IMR-90 (cell line): ENCODE results near the gene ELOVL5. TPM values are rescaled to one million over a fixed set of nuclear protein-coding genes. Genes with fewer than 3 reads are reported as not detected.

ENCODE experiments used
- ATAC-seq: fragments of 200-7000 bp; cut with Tn5 transposase; 2 replicates; pipeline ENCODE4 v1.9.1; 2020; ENCODE audit warnings: low read depth, mild to moderate bottlenecking, moderate library complexity
- BruUV-seq: library from RNA; stranded (reverse); fragments of 400-500 nt; replicated peaks from 2 replicates; lab custom pipeline; 2021; lab: Mats Ljungman, UMichigan
- CTCF ChIA-PET: fragments of 300-600 bp; formaldehyde crosslinking; extraction: SDS; loops from one replicate; lab custom pipeline; 2021; ENCODE audit warnings: antibody characterized with exemption; lab: Yijun Ruan, JAX
- POLR2A ChIA-PET: fragments of 300-600 bp; sonication (Branson Sonifier 250); formaldehyde crosslinking; loops from one replicate; lab custom pipeline; 2022; ENCODE audit warnings: antibody characterized with exemption; ENCODE audit not compliant: unreplicated experiment; lab: Charles Lee
- DNase-seq: peaks from one replicate; pipeline ENCODE4 v3.0.0; 2013
- H2AFZ ChIP-seq: replicated peaks from 2 replicates; pipeline ENCODE3; 2013; ENCODE audit warnings: low read length, mild to moderate bottlenecking; ENCODE audit not compliant: poor library complexity
- H2AK5ac ChIP-seq: 2 replicates; pipeline ENCODE4 v1.6.1; 2013; ENCODE audit warnings: low read depth, low read length, inconsistent platforms
- H2AK9ac ChIP-seq: replicated peaks from 2 replicates; pipeline ENCODE3; 2013; ENCODE audit warnings: mild to moderate bottlenecking, low read depth, low read length, moderate library complexity; ENCODE audit not compliant: poor library complexity
- H2BK120ac ChIP-seq: 2 replicates; pipeline ENCODE4 v1.6.1; 2013; ENCODE audit warnings: low read depth, low read length, inconsistent platforms
- H2BK15ac ChIP-seq: 3 replicates; pipeline ENCODE4 v1.6.1; 2013; ENCODE audit warnings: low read depth, low read length, inconsistent platforms
- H2BK20ac ChIP-seq: 2 replicates; pipeline ENCODE4 v1.6.1; 2013; ENCODE audit warnings: low read depth, mild to moderate bottlenecking, inconsistent platforms, low read length, moderate library complexity
- H2BK5ac ChIP-seq: 2 replicates; pipeline ENCODE4 v1.6.1; 2013; ENCODE audit warnings: mild to moderate bottlenecking, low read depth, low read length, inconsistent platforms; ENCODE audit not compliant: poor library complexity, severe bottlenecking
- H3K14ac ChIP-seq: replicated peaks from 2 replicates; pipeline ENCODE4 v1.6.1; 2013; ENCODE audit warnings: low read depth, low read length, inconsistent platforms
- H3K18ac ChIP-seq: 2 replicates; pipeline ENCODE4 v1.6.1; 2013; ENCODE audit warnings: low read depth, low read length, control low read depth
- H3K23ac ChIP-seq: 2 replicates; pipeline ENCODE4 v1.6.1; 2013; ENCODE audit warnings: low read depth, low read length, inconsistent platforms
- H3K27ac ChIP-seq: 2 replicates; pipeline ENCODE4 v1.5.1; 2013; ENCODE audit warnings: mild to moderate bottlenecking, control low read depth, low read length; ENCODE audit not compliant: insufficient read depth
- H3K27me3 ChIP-seq: 2 replicates; pipeline ENCODE4 v1.6.1; 2013; ENCODE audit warnings: low read length; ENCODE audit not compliant: control insufficient read depth, insufficient read depth
- H3K36me3 ChIP-seq: 2 replicates; pipeline ENCODE4 v1.6.1; 2013; ENCODE audit warnings: low read length, mixed read lengths; ENCODE audit not compliant: control insufficient read depth, insufficient read depth
- H3K4ac ChIP-seq: 2 replicates; pipeline ENCODE4 v1.6.1; 2013; ENCODE audit warnings: low read depth, low read length, inconsistent platforms
- H3K4me1 ChIP-seq: 2 replicates; pipeline ENCODE4 v1.6.1; 2013; ENCODE audit warnings: low read length, mixed read lengths; ENCODE audit not compliant: control insufficient read depth, insufficient read depth
- H3K4me2 ChIP-seq: 2 replicates; pipeline ENCODE4 v1.6.1; 2013; ENCODE audit warnings: low read depth, mild to moderate bottlenecking, control low read depth, low read length, moderate library complexity
- H3K4me3 ChIP-seq: 2 replicates; pipeline ENCODE4 v1.5.1; 2013; ENCODE audit warnings: low read depth, mild to moderate bottlenecking, control low read depth, low read length, moderate library complexity; ENCODE audit not compliant: insufficient read depth
- H3K56ac ChIP-seq: 2 replicates; pipeline ENCODE4 v1.6.1; 2013; ENCODE audit warnings: low read length, inconsistent platforms; ENCODE audit not compliant: insufficient read depth; ENCODE audit errors: extremely low read depth
- H3K79me1 ChIP-seq, 2 experiments: 2 replicates each; pipeline ENCODE4 v1.6.1; 2013; ENCODE audit warnings: low read length in 2 of 2, inconsistent platforms in 1 of 2, low read depth in 1 of 2
- H3K9ac ChIP-seq: 2 replicates; pipeline ENCODE4 v1.6.1; 2013; ENCODE audit warnings: low read depth, low read length, control low read depth
- H3K9me1 ChIP-seq: 2 replicates; pipeline ENCODE4 v1.6.1; 2013; ENCODE audit warnings: low read length, inconsistent platforms; ENCODE audit not compliant: insufficient read depth
- H3K9me3 ChIP-seq: 2 replicates; pipeline ENCODE4 v1.6.1; 2013; ENCODE audit warnings: low read length; ENCODE audit not compliant: control insufficient read depth, insufficient read depth
- H4K20me1 ChIP-seq: 2 replicates; pipeline ENCODE4 v1.6.1; 2013; ENCODE audit warnings: low read length, inconsistent platforms; ENCODE audit not compliant: insufficient read depth
- H4K5ac ChIP-seq: 2 replicates; pipeline ENCODE4 v1.6.1; 2013; ENCODE audit warnings: mild to moderate bottlenecking, low read depth, low read length, control low read depth
- H4K8ac ChIP-seq, 2 experiments: 2 replicates each; pipeline ENCODE4 v1.6.1; 2013; ENCODE audit warnings: low read depth in 2 of 2, low read length in 2 of 2, control low read depth in 1 of 2, inconsistent platforms in 1 of 2
- H4K91ac ChIP-seq: 2 replicates; pipeline ENCODE4 v1.6.1; 2013; ENCODE audit warnings: low read depth, low read length, inconsistent platforms; ENCODE audit not compliant: insufficient read depth
- CEBPB ChIP-seq: IDR thresholded peaks from 2 replicates; pipeline ENCODE4 v1.6.1; 2012; ENCODE audit warnings: low read depth, low read length, improper control_type of control experiment
- POLR2A ChIP-seq: IDR thresholded peaks from 2 replicates; pipeline ENCODE4 v1.6.1; 2012; ENCODE audit warnings: mild to moderate bottlenecking, low read depth, low read length
- WGBS, 2 experiments: methylation state at CpG; one replicate each; pipeline versions ENCODE4 v1.1.5 to v1.1.7; 2013; ENCODE audit warnings: missing lambda C conversion rate in 2 of 2; ENCODE audit not compliant: insufficient read length in 1 of 2; ENCODE audit errors: extremely low coverage in 2 of 2; 5-methylcytosine and 5-hydroxymethylcytosine counted together
- dilution Hi-C: fragments of 300-500 bp; cut with HindIII; formaldehyde crosslinking; loops from one replicate; pipeline ENCODE4 v1.14.3; 2018; ENCODE audit warnings: low sequenced_read_pairs; ENCODE audit not compliant: unreplicated experiment
- in situ Hi-C: fragments of 300-500 bp; cut with MboI; formaldehyde crosslinking; loops from 3 replicates; pipeline ENCODE4 v1.14.3; 2019; ENCODE audit warnings: low sequenced_read_pairs, inconsistent platforms, mixed read lengths
- intact Hi-C: fragments of 100-400 bp; cut with micrococcal nuclease; formaldehyde crosslinking; loops from 2 replicates; pipeline ENCODE4 v1.10.0; 2022
- polyA plus RNA-seq, 3 experiments: library from polyadenylated mRNA; depleted of rRNA; stranded (reverse); fragments of >200 nt; gene quantifications; 2 replicates each; pipeline ENCODE4 v1.2.3, GENCODE V29; 2012; ENCODE audit warnings: low replicate concordance in 1 of 3
- total RNA-seq: library from RNA; depleted of rRNA; stranded (reverse); fragments of >200 nt; gene quantifications from 2 replicates; pipeline ENCODE4 v1.2.3, GENCODE V29; 2012

Gene ELOVL5
- total and polyA plus RNA-seq, 2 of the 4 experiments (the other 2 are of a cell fraction): 32.1 to 42.3 TPM

GRCh38 chr6:53373638-53374037, 24.9 kb upstream of the ELOVL5 start:
- H3K79me1 ChIP-seq: no peaks in the 10 kb centered on the region
- no peak overlapping the region for H2AK9ac ChIP-seq
- no peak overlapping the region for H2BK5ac ChIP-seq
- H3K27ac ChIP-seq: no peak overlapping the region
- dilution Hi-C loops: no loop called here
- no peak overlapping the region for H3K4ac ChIP-seq
- H2BK20ac ChIP-seq: no peak overlapping the region
- POLR2A ChIA-PET: no interaction called here
- no peak for DNase-seq
- no peak overlapping the region for H2AFZ ChIP-seq
- CTCF ChIA-PET: no interaction called here
- no peaks in the 10 kb centered on the region for H3K9me3 ChIP-seq
- in situ Hi-C loops: no loop called here
- no peak overlapping the region for H4K5ac ChIP-seq
- WGBS, 2 experiments: no CpG with 5 or more reads among the region's 4 CpGs
- no TSS peak for BruUV-seq
- H4K8ac ChIP-seq: no peak overlapping the region
- H3K56ac ChIP-seq: no peak overlapping the region
- H3K9me1 ChIP-seq: no peaks in the 10 kb centered on the region
- H3K4me2 ChIP-seq: no peak overlapping the region
- H3K18ac ChIP-seq: no peak overlapping the region
- no peak overlapping the region for H3K9ac ChIP-seq
- H2BK120ac ChIP-seq: no peak overlapping the region
- no peak overlapping the region for H2BK15ac ChIP-seq
- peaks cover 22% of the 10 kb centered on the region for H3K27me3 ChIP-seq
- H3K23ac ChIP-seq: no peak overlapping the region
- H3K36me3 ChIP-seq: no peaks in the 10 kb centered on the region
- H4K20me1 ChIP-seq: no peaks in the 10 kb centered on the region
- H3K14ac ChIP-seq: no peak overlapping the region
- no peak overlapping the region for H2AK5ac ChIP-seq
- H3K4me1 ChIP-seq: no peaks in the 10 kb centered on the region
- H4K91ac ChIP-seq: no peak overlapping the region
- H3K4me3 ChIP-seq: no peak overlapping the region
- intact Hi-C loops: loop anchor here (5.0 kb wide), 1 partner anchor 34 kb away; no protein-coding TSS in a partner anchor
- no peak for ATAC-seq
- TF ChIP-seq CEBPB (peak; percentile 6; the same call in 1 of the 2 replicates), POLR2A (no peak)
